GM23248 (cell line): ENCODE measurements around the gene XCL2. TPM values are rescaled to one million over a fixed set of nuclear protein-coding genes. Genes with fewer than 3 reads are reported as not detected.

Source experiments
- DNase-seq: peaks from one replicate; pipeline ENCODE4 v3.0.0-alpha.2; 2015
- H2AFZ ChIP-seq: fragments of 200-600 bp; sonication (generic); 2 replicates; pipeline ENCODE4 v1.6.1; 2016; ENCODE audit warnings: antibody characterized with exemption
- H3F3A ChIP-seq: fragments of 200-600 bp; sonication (generic); 2 replicates; pipeline ENCODE4 v1.6.1; 2016; ENCODE audit warnings: mild to moderate bottlenecking, antibody characterized with exemption, mixed run types; ENCODE audit not compliant: insufficient read depth
- H3K27ac ChIP-seq: fragments of 200-600 bp; sonication (generic); 2 replicates; pipeline ENCODE4 v1.5.1; 2016; ENCODE audit warnings: mild to moderate bottlenecking
- H3K27me3 ChIP-seq: fragments of 200-600 bp; sonication (generic); replicated peaks from 2 replicates; pipeline ENCODE4 v1.6.1; 2016; ENCODE audit warnings: mild to moderate bottlenecking; ENCODE audit not compliant: insufficient read depth
- H3K36me3 ChIP-seq: fragments of 200-600 bp; sonication (generic); 2 replicates; pipeline ENCODE4 v1.6.1; 2016; ENCODE audit warnings: low read depth, mild to moderate bottlenecking
- H3K4me1 ChIP-seq: fragments of 200-600 bp; sonication (generic); 2 replicates; pipeline ENCODE4 v1.6.1; 2016; ENCODE audit warnings: mild to moderate bottlenecking; ENCODE audit not compliant: insufficient read depth
- H3K4me2 ChIP-seq: fragments of 200-600 bp; sonication (generic); one replicate; pipeline ENCODE4 v1.6.1; 2016; ENCODE audit warnings: mild to moderate bottlenecking; ENCODE audit not compliant: unreplicated experiment
- H3K4me3 ChIP-seq: fragments of 200-600 bp; sonication (generic); 2 replicates; pipeline ENCODE4 v1.5.1; 2016; ENCODE audit warnings: mild to moderate bottlenecking
- H3K79me2 ChIP-seq: fragments of 200-600 bp; sonication (generic); 2 replicates; pipeline ENCODE4 v1.6.1; 2016; ENCODE audit warnings: mild to moderate bottlenecking; ENCODE audit not compliant: insufficient read depth
- H3K9ac ChIP-seq: fragments of 200-600 bp; sonication (generic); 2 replicates; pipeline ENCODE4 v1.6.1; 2016; ENCODE audit warnings: mild to moderate bottlenecking
- H3K9me2 ChIP-seq: fragments of 200-600 bp; sonication (generic); 2 replicates; pipeline ENCODE4 v1.6.1; 2016; ENCODE audit warnings: mixed run types, mild to moderate bottlenecking, moderate library complexity; ENCODE audit not compliant: insufficient read depth
- H3K9me3 ChIP-seq: fragments of 200-600 bp; sonication (generic); one replicate; pipeline ENCODE4 v1.6.1; 2017; ENCODE audit warnings: low read depth
- H4K20me1 ChIP-seq: fragments of 200-600 bp; sonication (generic); 2 replicates; pipeline ENCODE4 v1.6.0; 2016; ENCODE audit not compliant: insufficient read depth
- EZH2 ChIP-seq: fragments of 200-600 bp; sonication (generic); IDR thresholded peaks from 2 replicates; pipeline ENCODE4 v1.6.1; 2018; ENCODE audit warnings: antibody characterized with exemption, mild to moderate bottlenecking; ENCODE audit not compliant: insufficient read depth, poor library complexity, severe bottlenecking
- EZH2phosphoT487 ChIP-seq: fragments of 200-600 bp; sonication (generic); IDR thresholded peaks from 2 replicates; pipeline ENCODE4 v1.6.1; 2018; ENCODE audit warnings: antibody characterized with exemption, moderate library complexity, mild to moderate bottlenecking, low read depth; ENCODE audit not compliant: insufficient read depth
- WGBS, 2 experiments: methylation state at CpG; one replicate each; pipeline ENCODE4 v1.1.6; 2015 to 2017; ENCODE audit warnings: low lambda C conversion rate in 2 of 2, low coverage in 1 of 2; ENCODE audit errors: missing lambda C conversion rate in 2 of 2; 5-methylcytosine and 5-hydroxymethylcytosine counted together
- in situ Hi-C: fragments of 300-500 bp; cut with MboI; formaldehyde crosslinking; loops from 2 replicates; pipeline ENCODE4 v1.15.0; 2020
- polyA plus RNA-seq: library from polyadenylated mRNA; unstranded; fragments of >200 nt; fragmentation: Nextera tagmentation; extraction: Ambion mirVana; gene quantifications from 2 replicates; pipeline ENCODE4 v1.2.1, GENCODE V29; 2016
- total RNA-seq: library from RNA; depleted of rRNA; stranded (reverse); fragments of >200 nt; shearing (Covaris generic); gene quantifications from 2 replicates; pipeline ENCODE4 v1.2.3, GENCODE V29; 2014

The XCL2 gene
- total and polyA plus RNA-seq, 2 experiments from 2014 or later: not detected

GRCh38 chr1:168572633-168573032, 28.8 kb upstream of the XCL2 start:
- Histone ChIP-seq H3K9me2 (no peaks in the 10 kb centered on the region), H3K27me3 (no peaks in the 10 kb centered on the region), H3K79me2 (no peaks in the 10 kb centered on the region), H3K4me1 (0 out of 2 replicates have a peak, but pooled peaks cover 4% of the 10 kb centered on the region), H3K9me3 (no peaks in the 10 kb centered on the region), H3K36me3 (no peaks in the 10 kb centered on the region), H3K4me2 (no peak overlapping the region), H3K4me3 (no peak overlapping the region), H4K20me1 (no peaks in the 10 kb centered on the region), H3F3A (no peaks in the 10 kb centered on the region), H3K27ac (no peak overlapping the region), H3K9ac (no peak overlapping the region), H2AFZ (no peak overlapping the region)
- in situ Hi-C loops: no loop called here
- TF ChIP-seq EZH2 (no peak), EZH2phosphoT487 (no peak)
- no peak for DNase-seq
- 87 to 89% methylated on average over 3 of the region's 3 CpGs for WGBS, 2 experiments

- Histone ChIP-seq H3K4me1 (0 out of 2 replicates have a peak, but pooled peaks cover 4% of the 10 kb centered on the region), H2AFZ (no peak overlapping the region), H3K27me3 (no peaks in the 10 kb centered on the region), H3K9me2 (no peaks in the 10 kb centered on the region), H3K36me3 (no peaks in the 10 kb centered on the region), H3F3A (no peaks in the 10 kb centered on the region), H4K20me1 (no peaks in the 10 kb centered on the region), H3K9me3 (no peaks in the 10 kb centered on the region), H3K4me2 (no peak overlapping the region), H3K27ac (no peak overlapping the region), H3K4me3 (no peak overlapping the region), H3K79me2 (no peaks in the 10 kb centered on the region), H3K9ac (no peak overlapping the region)
- TF ChIP-seq EZH2phosphoT487: no peak
- no peak for TF ChIP-seq EZH2
- in situ Hi-C loops: no loop called here
- DNase-seq: no peak
- WGBS, 2 experiments: 78 to 86% methylated on average over 3 of the region's 3 CpGs
Measured at GRCh38 chr1:168570652-168571051, 26.9 kb upstream of the XCL2 start.

DNA sequence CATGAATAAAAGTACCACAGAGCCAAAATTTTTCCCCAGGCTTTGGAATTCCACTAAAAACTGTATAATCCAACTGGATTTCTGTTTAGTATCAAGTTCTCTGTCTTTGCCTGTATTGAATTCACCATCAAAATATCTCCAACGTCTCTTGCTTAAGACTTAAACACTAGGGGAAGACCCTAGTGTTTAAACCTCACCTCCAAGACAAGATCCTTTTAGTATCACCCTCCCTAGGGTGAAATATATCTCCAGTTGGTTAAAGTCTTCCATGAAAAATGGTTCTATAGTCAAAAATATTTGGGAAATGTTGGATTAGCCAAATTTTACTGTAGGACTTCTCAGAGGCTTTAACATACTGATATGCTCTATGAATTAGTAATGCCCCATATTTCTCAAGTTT, 24.5 kb upstream of the XCL2 start:
- H4K20me1 ChIP-seq: no peaks in the 10 kb centered on the region
- in situ Hi-C loops: no loop called here
- no peak overlapping the region for H3K4me3 ChIP-seq
- H3K27me3 ChIP-seq: no peaks in the 10 kb centered on the region
- H3K36me3 ChIP-seq: no peaks in the 10 kb centered on the region
- H3K9me2 ChIP-seq: no peaks in the 10 kb centered on the region
- TF ChIP-seq EZH2phosphoT487 (no peak), EZH2 (no peak)
- DNase-seq: no peak
- H3K27ac ChIP-seq: no peak overlapping the region
- H3K9me3 ChIP-seq: no peaks in the 10 kb centered on the region
- H2AFZ ChIP-seq: no peak overlapping the region
- no peak overlapping the region for H3K9ac ChIP-seq
- H3K4me1 ChIP-seq: no peaks in the 10 kb centered on the region
- WGBS, 2 experiments: 29 to 35% methylated on average over 1 of the region's 1 CpG
- H3K79me2 ChIP-seq: no peaks in the 10 kb centered on the region
- H3K4me2 ChIP-seq: no peak overlapping the region
- no peaks in the 10 kb centered on the region for H3F3A ChIP-seq

DNA sequence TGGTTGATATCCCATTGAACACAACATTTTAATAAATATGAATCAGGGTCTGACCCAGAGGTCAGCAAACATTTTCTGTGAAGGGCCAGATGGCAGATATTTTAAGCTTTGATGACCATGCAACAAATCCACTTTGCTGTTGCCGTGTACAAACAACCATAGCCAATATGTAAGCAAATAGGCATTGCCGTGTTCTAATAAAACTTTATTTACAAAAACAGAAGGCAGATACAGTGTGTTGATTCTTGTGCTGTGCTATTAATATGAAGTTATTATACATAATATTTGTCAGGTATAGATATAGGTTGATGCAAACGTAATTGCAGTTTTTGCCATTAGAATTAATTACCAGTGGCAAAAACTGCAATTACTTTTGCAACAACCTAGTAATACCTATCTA, 23.8 kb upstream of the XCL2 start:
- no peaks in the 10 kb centered on the region for H3K27me3 ChIP-seq
- no peak overlapping the region for H3K9ac ChIP-seq
- no peak overlapping the region for H3K27ac ChIP-seq
- H3K4me3 ChIP-seq: no peak overlapping the region
- no peak overlapping the region for H3K4me2 ChIP-seq
- no peaks in the 10 kb centered on the region for H3K9me2 ChIP-seq
- no peaks in the 10 kb centered on the region for H3K36me3 ChIP-seq
- in situ Hi-C loops: no loop called here
- no peaks in the 10 kb centered on the region for H3K79me2 ChIP-seq
- H4K20me1 ChIP-seq: no peaks in the 10 kb centered on the region
- H3K4me1 ChIP-seq: no peaks in the 10 kb centered on the region
- no peak for DNase-seq
- TF ChIP-seq EZH2phosphoT487 (no peak), EZH2 (no peak)
- no peaks in the 10 kb centered on the region for H3K9me3 ChIP-seq
- no peak overlapping the region for H2AFZ ChIP-seq
- 89 to 94% methylated on average over 3 of the region's 3 CpGs for WGBS, 2 experiments
- H3F3A ChIP-seq: no peaks in the 10 kb centered on the region

DNA sequence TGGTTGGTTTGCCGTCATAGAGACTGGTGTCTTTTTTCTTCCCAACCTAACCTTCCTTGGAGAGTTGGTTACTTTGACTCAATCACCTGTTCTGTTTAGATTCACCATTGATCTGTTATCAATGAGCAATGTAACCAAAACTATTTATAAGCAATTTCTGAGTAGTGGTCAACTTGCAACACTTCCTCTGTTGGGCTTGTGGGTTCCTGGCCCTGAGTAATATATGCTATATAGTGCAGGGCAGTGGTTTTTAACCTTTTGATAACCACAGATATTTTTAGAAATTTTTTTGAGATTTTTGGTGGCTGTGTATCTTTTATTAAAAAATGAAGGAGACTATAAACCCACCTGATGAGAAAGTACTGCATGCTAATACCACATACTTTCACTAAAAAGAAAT, 23.2 kb upstream of the XCL2 start:
- in situ Hi-C loops: no loop called here
- Histone ChIP-seq H3K27ac (no peak overlapping the region), H3K4me3 (no peak overlapping the region)

More for the DNA sequence above, 23.2 kb upstream of the XCL2 start:
- Histone ChIP-seq H3F3A (no peaks in the 10 kb centered on the region), H3K36me3 (no peaks in the 10 kb centered on the region), H2AFZ (no peak overlapping the region), H3K4me1 (no peaks in the 10 kb centered on the region), H4K20me1 (no peaks in the 10 kb centered on the region), H3K27me3 (no peaks in the 10 kb centered on the region), H3K79me2 (no peaks in the 10 kb centered on the region), H3K4me2 (no peak overlapping the region), H3K9ac (no peak overlapping the region), H3K9me3 (no peaks in the 10 kb centered on the region), H3K9me2 (no peaks in the 10 kb centered on the region)
- WGBS, 2 experiments: 79 to 88% methylated on average over 1 of the region's 1 CpG
- TF ChIP-seq EZH2 (no peak), EZH2phosphoT487 (no peak)
- DNase-seq: no peak
